K562 (cell line): ENCODE data around the gene RALGAPB. TPM values are rescaled to one million over a fixed set of nuclear protein-coding genes. Genes with fewer than 3 reads are reported as not detected.
A peak's percentile ranks its signal among the peaks of the same experiment; 100 is the strongest.

Experiments
- ATAC-seq: fragments of 200-7000 bp; cut with Tn5 transposase; 3 replicates; pipeline ENCODE4 v1.9.1; 2020; ENCODE audit warnings: moderate library complexity
- BruUV-seq: library from RNA; stranded (reverse); fragments of 400-500 nt; replicated peaks from 2 replicates; lab custom pipeline; 2021; lab: Mats Ljungman, UMichigan
- CTCF ChIA-PET: fragments of 300-600 bp; formaldehyde crosslinking; extraction: SDS; loops from one replicate; lab custom pipeline; 2021; ENCODE audit warnings: low intra/inter-chr PET ratio; lab: Yijun Ruan, JAX
- POLR2A ChIA-PET: fragments of 300-600, 350-650 bp; sonication (Branson Sonifier 250); formaldehyde crosslinking; extraction: SDS; loops from one replicate; lab custom pipeline; 2021; ENCODE audit warnings: antibody characterized with exemption, inconsistent platforms; lab: Yijun Ruan, JAX
- DNase-seq, 4 experiments: peaks; one replicate each; pipeline versions ENCODE4 v3.0.0 to v3.0.0-alpha.2; 2011 to 2018; ENCODE audit warnings: low spot score in 3 of 4, mixed read lengths in 3 of 4; ENCODE audit errors: extremely low read depth in 1 of 4
- FAIRE-seq: peaks from 2 replicates; lab custom pipeline; 2011; peaks lifted over from hg19 to GRCh38; lab: Jason Lieb, UNC
- H2AFZ ChIP-seq: 2 replicates; pipeline ENCODE4 v1.6.0; 2011; ENCODE audit warnings: low read depth, low read length, control low read depth, inconsistent platforms
- H3K27ac ChIP-seq: fragments of 200-600 bp; 3 replicates; pipeline ENCODE4 v1.8.0; 2011; ENCODE audit warnings: low read depth, mild to moderate bottlenecking, control low read depth, inconsistent platforms, low read length, moderate library complexity, mixed read lengths; ENCODE audit errors: extremely low read depth
- H3K27me3 ChIP-seq, 2 experiments: fragments of 300-600 bp in 1 of 2; 2 replicates in 1 of 2; 3 replicates in 1 of 2; pipeline versions ENCODE4 v1.6.0 to v1.8.0; 2011; ENCODE audit warnings: inconsistent platforms in 2 of 2, low read length in 2 of 2, mild to moderate bottlenecking in 1 of 2, mixed read lengths in 1 of 2, moderate library complexity in 1 of 2; ENCODE audit not compliant: control insufficient read depth in 2 of 2, insufficient read depth in 2 of 2
- H3K36me3 ChIP-seq: fragments of 300-600 bp; 3 replicates; pipeline ENCODE4 v1.8.0; 2011; ENCODE audit warnings: mild to moderate bottlenecking, low read length, inconsistent platforms; ENCODE audit not compliant: control insufficient read depth, insufficient read depth
- H3K4me1 ChIP-seq, 2 experiments: fragments of 200-600 bp in 1 of 2; replicated peaks in 1 of 2; 2 replicates in 1 of 2; 3 replicates in 1 of 2; pipeline versions ENCODE4 v1.5.1 to v1.8.0; 2011; ENCODE audit warnings: inconsistent platforms in 2 of 2, low read length in 2 of 2, mild to moderate bottlenecking in 1 of 2, mixed read lengths in 1 of 2, moderate library complexity in 1 of 2; ENCODE audit not compliant: control insufficient read depth in 2 of 2, insufficient read depth in 2 of 2
- H3K4me2 ChIP-seq: 2 replicates; pipeline ENCODE4 v1.6.1; 2011; ENCODE audit warnings: low read length, control low read depth, inconsistent platforms, mixed read lengths; ENCODE audit not compliant: insufficient read depth
- H3K4me3 ChIP-seq: fragments of 200-600 bp; sonication (generic), shearing (Covaris generic); 2 replicates; pipeline ENCODE4 v1.5.1; 2016; ENCODE audit warnings: control low read depth, inconsistent platforms
- H3K79me2 ChIP-seq: fragments of 200-600 bp; 3 replicates; pipeline ENCODE4 v1.8.0; 2011; ENCODE audit warnings: low read length, inconsistent platforms; ENCODE audit not compliant: control insufficient read depth, insufficient read depth
- H3K9ac ChIP-seq, 2 experiments: 2 replicates each; pipeline versions ENCODE4 v1.6.0 to v1.6.1; 2011; ENCODE audit warnings: low read depth in 2 of 2, low read length in 2 of 2, control low read depth in 1 of 2, inconsistent platforms in 1 of 2, mild to moderate bottlenecking in 1 of 2, mixed read lengths in 1 of 2; ENCODE audit not compliant: insufficient read depth in 1 of 2
- H3K9me1 ChIP-seq: one replicate; pipeline ENCODE4 v1.6.0; 2011; ENCODE audit warnings: inconsistent platforms, mild to moderate bottlenecking, low read length, moderate library complexity; ENCODE audit not compliant: control insufficient read depth, insufficient read depth
- H3K9me3 ChIP-seq: replicated peaks from 2 replicates; pipeline ENCODE4 v1.5.1; 2011; ENCODE audit warnings: low read depth, low read length, inconsistent platforms; ENCODE audit not compliant: control insufficient read depth, insufficient read depth
- H4K20me1 ChIP-seq: replicated peaks from 2 replicates; pipeline ENCODE4 v1.6.1; 2011; ENCODE audit warnings: low read length, inconsistent platforms, mixed read lengths; ENCODE audit not compliant: control insufficient read depth, insufficient read depth
- CEBPG ChIP-seq, 3 experiments: fragments of 200-800 bp in 1 of 3; sonication (Bioruptor generic) in 1 of 3; sonication (generic) in 1 of 3; formaldehyde crosslinking in 1 of 3; IDR thresholded peaks in 2 of 3; conservative IDR thresholded peaks in 1 of 3; 2 replicates each; pipeline versions ENCODE4 v1.6.1 to v1.8.0; 2016 to 2022; ENCODE audit warnings: missing compliant biosample characterization in 2 of 3, missing genetic modification characterization in 2 of 3, mild to moderate bottlenecking in 1 of 3, missing genetic modification reagents in 1 of 3
- CHD1 ChIP-seq: fragments of 200-600 bp; sonication (generic); IDR thresholded peaks from one replicate; pipeline ENCODE4 v1.6.1; 2012; ENCODE audit warnings: mild to moderate bottlenecking, moderate library complexity, low read length, inconsistent platforms
- CREM ChIP-seq: IDR thresholded peaks from 2 replicates; pipeline ENCODE4 v1.6.1; 2014; ENCODE audit warnings: antibody characterized with exemption, low read depth
- EHMT2 ChIP-seq: fragments of 450-650 bp; IDR thresholded peaks from 2 replicates; pipeline ENCODE4 v1.6.1; 2018; ENCODE audit warnings: antibody characterized with exemption
- MCM5 ChIP-seq: fragments of 450-650 bp; IDR thresholded peaks from 2 replicates; pipeline ENCODE4 v1.6.1; 2016; ENCODE audit warnings: low read depth
- ZFX ChIP-seq: sonication (generic); formaldehyde crosslinking; IDR thresholded peaks from 2 replicates; pipeline ENCODE4 v1.8.0; 2022; ENCODE audit warnings: mild to moderate bottlenecking, missing genetic modification reagents, moderate library complexity
- WGBS: fragments of 100-300 bp; shearing (Covaris generic); methylation state at CpG from one replicate; pipeline ENCODE4 v1.1.6; 2016; ENCODE audit warnings: low coverage, mixed read lengths; ENCODE audit not compliant: insufficient coverage; ENCODE audit errors: missing lambda C conversion rate; 5-methylcytosine and 5-hydroxymethylcytosine counted together
- in situ Hi-C: fragments of 300-500 bp; cut with MboI; formaldehyde crosslinking; loops from 4 replicates; pipeline ENCODE4 v1.15.0; 2018; ENCODE audit warnings: inconsistent platforms, mixed read lengths
- intact Hi-C: fragments of 100-400 bp; cut with micrococcal nuclease; formaldehyde crosslinking; loops from 2 replicates; pipeline ENCODE4 v1.14.2; 2022
- polyA plus RNA-seq, 8 experiments: library from polyadenylated mRNA; depleted of rRNA in 4 of 8; stranded (reverse) in 5 of 8; unstranded in 3 of 8; fragments of >200 nt; fragmentation: Nextera tagmentation in 2 of 8; fragmentation: Illumina TruSeq in 1 of 8; extraction: Ambion mirVana in 2 of 8; extraction: Trizol in 1 of 8; gene quantifications; 2 replicates each; pipeline versions ENCODE4 v1.2.1 to v1.2.3, GENCODE V29; 2011 to 2014; ENCODE audit warnings: inconsistent platforms in 1 of 8, missing spikeins in 1 of 8
- total RNA-seq, 7 experiments: library from RNA; depleted of rRNA in 6 of 7; stranded (reverse); fragments of >200 nt in 6 of 7; fragmentation: Illumina TruSeq in 2 of 7; extraction: Trizol in 2 of 7; gene quantifications; 2 replicates each; pipeline versions ENCODE4 v1.2.1 to v1.2.3, GENCODE V29; 2011 to 2021; ENCODE audit warnings: low replicate concordance in 1 of 7
- TF ChIP-seq, protein P1 (sequence below): fragments of 250-450 bp; sonication (Bioruptor Pico); IDR thresholded peaks from 2 replicates; pipeline ENCODE4 v1.5.1; 2021; ENCODE audit warnings: mild to moderate bottlenecking

RALGAPB gene
- total and polyA plus RNA-seq, 9 of the 15 experiments (the other 6 are each of a cell fraction or from before 2014, with no cell fraction given) = 4.3 to 25.6 (median 13.6) TPM

DNA sequence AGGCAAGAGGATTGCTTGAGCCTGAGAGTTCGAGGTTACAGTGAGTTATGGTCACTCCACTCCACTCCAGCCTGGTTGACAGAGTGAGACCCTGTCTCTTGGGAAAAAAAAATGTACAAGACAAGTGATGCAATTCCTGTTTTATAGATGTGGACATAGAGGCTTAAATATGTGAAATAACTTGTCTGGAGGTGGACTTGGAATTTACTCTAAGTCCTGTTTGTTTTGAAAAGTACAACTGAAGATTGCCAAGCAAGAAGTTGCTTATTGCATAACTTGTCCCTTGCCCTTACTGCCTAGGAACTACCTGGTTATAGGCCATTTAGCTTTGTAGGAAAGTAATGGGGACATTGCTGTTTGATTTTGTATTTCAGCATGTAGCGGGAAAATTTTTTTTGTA is 82.3 kb downstream of the RALGAPB start:
- POLR2A ChIA-PET = interaction anchor here (1.0 kb wide), 1 partner anchor 9 kb away, joined by 3 read pairs; no protein-coding TSS in a partner anchor
- Histone ChIP-seq H3K9me3 (no peaks in the 10 kb centered on the region), H3K36me3 (peaks cover 82% of the 10 kb centered on the region), H3K79me2 (no peaks in the 10 kb centered on the region), H3K4me1 (no peaks in the 10 kb centered on the region), H3K27ac (no peak overlapping the region), H3K4me3 (no peak overlapping the region), H3K27me3 (no peaks in the 10 kb centered on the region), H2AFZ (no peak overlapping the region), H4K20me1 (no peaks in the 10 kb centered on the region), H3K9ac (no peak overlapping the region), H3K9me1 (no peaks in the 10 kb centered on the region), H3K4me2 (no peak overlapping the region)
- intact Hi-C loops = no loop called here
- DNase-seq (no peak), FAIRE-seq (no peak), ATAC-seq (no peak)
- WGBS = 83% methylated on average over 2 of the region's 2 CpGs
- BruUV-seq = no TSS peak
- CTCF ChIA-PET = no interaction called here
- TF ChIP-seq, protein P1, sequence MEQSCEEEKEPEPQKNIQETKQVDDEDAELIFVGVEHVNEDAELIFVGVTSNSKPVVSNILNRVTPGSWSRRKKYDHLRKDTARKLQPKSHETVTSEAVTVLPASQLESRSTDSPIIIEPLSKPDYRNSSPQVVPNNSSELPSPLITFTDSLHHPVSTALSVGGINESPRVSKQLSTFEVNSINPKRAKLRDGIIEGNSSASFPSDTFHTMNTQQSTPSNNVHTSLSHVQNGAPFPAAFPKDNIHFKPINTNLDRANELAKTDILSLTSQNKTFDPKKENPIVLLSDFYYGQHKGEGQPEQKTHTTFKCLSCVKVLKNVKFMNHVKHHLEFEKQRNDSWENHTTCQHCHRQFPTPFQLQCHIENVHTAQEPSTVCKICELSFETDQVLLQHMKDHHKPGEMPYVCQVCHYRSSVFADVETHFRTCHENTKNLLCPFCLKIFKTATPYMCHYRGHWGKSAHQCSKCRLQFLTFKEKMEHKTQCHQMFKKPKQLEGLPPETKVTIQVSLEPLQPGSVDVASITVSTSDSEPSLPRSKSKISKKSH (CRISPR knock-in tag) = no peak
- TF ChIP-seq ZFX (CRISPR knock-in tag) (no peak), CREM (no peak), MCM5 (no peak), CEBPG (CRISPR knock-in tag; IDR thresholded peaks at IDR 0.05) (no peak), CEBPG (tag; conservative IDR thresholded peaks at IDR 0.05 in 1 of 2, IDR thresholded peaks at IDR 0.05 in 1 of 2) (peak; percentile 25 to 28; a peak in 1 of 4 replicates), EHMT2 (no peak), CHD1 (no peak)
- in situ Hi-C loops = no loop called here
